ENCODE data around the gene PPP1R13L.
A peak's percentile ranks its signal among the peaks of the same experiment; 100 is the strongest.

PPP1R13L gene

GRCh38 chr19:45406226-45407090, 1.6 kb upstream of the PPP1R13L start, which contains the start of gene POLR1G:
POLR1G (plus strand) TSS chr19:45406644; CDS start chr19:45406697, 53 bp downstream.
- peak; percentile 88 to 91 for DNase-seq
- no peak for TF ChIP-seq GATA1 (IDR thresholded peaks at IDR 0.05; ENCODE audit: low read depth, low read length)
- TF ChIP-seq POLR2A (IDR thresholded peaks at IDR 0.05; ENCODE audit: low read length): peak; percentile 26

- peak; percentile 88 to 90 for DNase-seq
- peak; percentile 16 for TF ChIP-seq POLR2A (IDR thresholded peaks at IDR 0.05; ENCODE audit: low read length)
- TF ChIP-seq GATA1 (IDR thresholded peaks at IDR 0.05; ENCODE audit: low read depth, low read length): no peak
Observed at GRCh38 chr19:45405435-45406225, 761 bp upstream of the PPP1R13L start.

DNA sequence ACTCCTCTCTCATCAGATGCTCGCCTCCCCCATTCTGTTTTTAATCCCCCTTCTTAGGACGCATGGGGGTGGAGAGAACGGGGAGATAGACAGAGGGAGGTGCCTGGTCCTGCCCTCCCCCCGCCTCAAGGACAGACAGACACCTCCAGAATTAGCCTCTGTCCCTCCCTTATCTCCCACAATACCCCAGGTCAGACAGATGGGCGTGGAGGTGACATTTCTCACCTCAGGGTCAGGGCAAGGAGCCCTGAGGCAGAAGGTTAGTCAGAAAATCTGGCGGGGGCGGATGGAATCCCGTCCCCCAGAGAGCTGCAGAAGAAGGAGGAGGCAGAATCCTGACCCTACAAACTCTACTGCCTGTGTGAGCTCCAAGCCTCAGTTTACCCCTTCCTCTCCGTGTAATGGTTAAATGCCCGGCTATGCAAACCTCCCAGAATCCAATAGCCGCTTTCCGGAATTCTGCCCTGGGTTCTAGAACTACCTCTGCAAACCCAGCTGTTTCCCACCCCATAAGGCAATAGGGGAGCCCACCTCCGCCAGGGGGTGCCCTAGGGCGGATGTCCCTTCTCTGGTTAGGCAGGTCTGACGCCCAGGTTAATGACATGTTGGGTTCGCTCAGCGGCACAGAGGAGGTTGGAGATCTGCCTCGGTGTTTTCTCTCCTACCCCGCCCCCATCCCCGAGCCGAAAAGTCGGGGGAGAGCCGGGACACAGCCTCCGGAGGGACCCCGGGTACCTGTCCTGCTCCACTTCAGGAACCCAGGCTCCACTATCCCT, 900 bp downstream of the PPP1R13L start:
- TF ChIP-seq GATA1 (IDR thresholded peaks at IDR 0.05; ENCODE audit: low read depth, low read length): no peak
- TF ChIP-seq POLR2A (IDR thresholded peaks at IDR 0.05; ENCODE audit: low read length): no peak

GRCh38 chr19:45403272-45403671, 1.6 kb downstream of the PPP1R13L start:
- TF ChIP-seq POLR2A (IDR thresholded peaks at IDR 0.05; ENCODE audit: low read length): no peak
- no peak for TF ChIP-seq GATA1 (IDR thresholded peaks at IDR 0.05; ENCODE audit: low read depth, low read length)
- no peak for DNase-seq

More for the DNA sequence above, 900 bp downstream of the PPP1R13L start:
- peak; percentile 69 to 74 for DNase-seq

DNA sequence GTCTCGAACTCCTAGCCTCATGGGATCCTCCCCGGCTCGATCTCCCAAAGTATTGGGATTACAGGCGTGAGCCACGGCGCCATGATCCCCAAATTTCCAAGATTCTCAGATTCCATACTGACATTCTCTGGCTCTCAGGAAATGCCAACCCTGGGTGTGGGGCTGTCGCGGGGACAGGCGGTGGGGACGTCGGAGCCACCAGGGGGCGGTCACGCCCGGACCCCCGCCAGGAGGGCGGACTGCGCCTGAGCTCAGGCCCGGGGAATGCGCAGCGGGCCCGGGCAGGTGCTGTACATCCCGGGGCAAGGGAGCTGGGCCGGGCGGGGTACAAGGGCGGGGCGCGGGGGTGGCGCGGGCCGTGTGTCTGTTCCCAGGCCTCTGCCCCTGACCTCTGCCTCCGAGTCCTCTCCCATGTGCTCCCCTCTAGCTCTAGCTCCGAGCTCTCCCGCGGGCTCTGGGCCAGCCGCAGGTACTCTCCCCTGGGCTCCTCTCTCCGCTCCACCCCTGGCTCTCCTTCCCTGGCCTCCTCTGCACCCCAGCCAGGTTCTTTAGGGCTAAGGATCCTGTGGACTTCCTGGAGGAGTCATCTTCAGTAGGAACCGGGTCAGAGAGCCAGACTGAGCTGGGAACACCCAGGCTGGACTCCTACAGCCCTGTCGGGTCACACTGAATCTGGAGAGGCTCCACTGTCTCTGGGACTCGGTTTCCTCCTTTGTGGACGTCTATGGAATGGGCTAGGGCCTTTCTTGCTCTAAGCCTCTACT, 2.4 kb downstream of the PPP1R13L start:
- TF ChIP-seq POLR2A (IDR thresholded peaks at IDR 0.05; ENCODE audit: low read length) (no peak), GATA1 (IDR thresholded peaks at IDR 0.05; ENCODE audit: low read depth, low read length) (no peak)
- DNase-seq: peak; percentile 54 to 66

- no peak for TF ChIP-seq POLR2A (IDR thresholded peaks at IDR 0.05; ENCODE audit: low read length)
- TF ChIP-seq GATA1 (IDR thresholded peaks at IDR 0.05; ENCODE audit: low read depth, low read length): no peak
- DNase-seq: no peak
Observed at GRCh38 chr19:45401815-45402214, 3.1 kb downstream of the PPP1R13L start.

- DNase-seq: no peak
- TF ChIP-seq GATA1 (IDR thresholded peaks at IDR 0.05; ENCODE audit: low read depth, low read length): no peak
- TF ChIP-seq POLR2A (IDR thresholded peaks at IDR 0.05; ENCODE audit: low read length): no peak
Observed at GRCh38 chr19:45400192-45400591, 4.7 kb downstream of the PPP1R13L start.

- no peak for DNase-seq
- no peak for TF ChIP-seq GATA1 (IDR thresholded peaks at IDR 0.05; ENCODE audit: low read depth, low read length)
- no peak for TF ChIP-seq POLR2A (IDR thresholded peaks at IDR 0.05; ENCODE audit: low read length)
Observed at GRCh38 chr19:45395821-45396617, 8.8 kb downstream of the PPP1R13L start.

DNA sequence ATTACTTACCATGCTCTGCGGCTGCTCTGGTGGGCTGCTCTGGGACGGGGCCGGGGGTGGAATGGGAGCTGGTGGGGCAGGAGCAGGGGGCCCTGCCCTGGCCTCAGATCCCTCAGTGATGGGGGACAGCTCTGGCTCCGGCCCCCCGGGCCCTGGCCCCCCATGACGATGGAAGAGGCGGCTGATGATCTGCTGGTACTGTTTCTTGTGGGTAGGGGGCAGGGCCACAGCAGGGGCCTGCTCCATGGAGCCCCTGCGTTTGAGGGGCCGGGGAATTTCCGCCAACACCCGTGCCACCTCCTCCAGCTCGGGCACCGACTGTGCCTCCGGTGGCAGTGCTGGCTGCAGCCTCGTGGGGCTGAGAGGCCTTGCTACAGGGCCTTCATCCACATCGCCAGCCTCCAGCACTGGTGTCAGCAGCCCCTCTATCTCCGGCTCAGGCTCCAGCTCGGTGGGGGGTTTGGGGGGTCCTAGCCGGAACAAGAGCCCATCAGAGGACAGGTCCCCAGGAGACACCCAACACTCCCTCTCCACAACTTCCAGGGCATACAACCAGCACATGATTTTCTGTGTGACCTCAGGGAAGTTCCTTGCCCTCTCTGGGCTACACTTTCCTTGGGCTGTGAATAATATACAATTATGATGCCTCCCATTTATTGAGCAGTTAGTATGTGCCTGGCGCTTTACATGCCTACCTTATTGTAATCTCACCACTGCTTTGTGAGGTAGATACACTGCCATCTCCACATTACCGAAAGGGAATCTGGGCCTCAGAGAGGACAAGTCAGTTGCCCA, 12.8 kb downstream of the PPP1R13L start:
- TF ChIP-seq POLR2A (IDR thresholded peaks at IDR 0.05; ENCODE audit: low read length): no peak
- no peak for TF ChIP-seq GATA1 (IDR thresholded peaks at IDR 0.05; ENCODE audit: low read depth, low read length)
- DNase-seq: no peak

- no peak for TF ChIP-seq POLR2A (IDR thresholded peaks at IDR 0.05; ENCODE audit: low read length)
- TF ChIP-seq GATA1 (IDR thresholded peaks at IDR 0.05; ENCODE audit: low read depth, low read length): no peak
- DNase-seq: no peak
Observed at GRCh38 chr19:45391346-45391745, 13.5 kb downstream of the PPP1R13L start.

DNA sequence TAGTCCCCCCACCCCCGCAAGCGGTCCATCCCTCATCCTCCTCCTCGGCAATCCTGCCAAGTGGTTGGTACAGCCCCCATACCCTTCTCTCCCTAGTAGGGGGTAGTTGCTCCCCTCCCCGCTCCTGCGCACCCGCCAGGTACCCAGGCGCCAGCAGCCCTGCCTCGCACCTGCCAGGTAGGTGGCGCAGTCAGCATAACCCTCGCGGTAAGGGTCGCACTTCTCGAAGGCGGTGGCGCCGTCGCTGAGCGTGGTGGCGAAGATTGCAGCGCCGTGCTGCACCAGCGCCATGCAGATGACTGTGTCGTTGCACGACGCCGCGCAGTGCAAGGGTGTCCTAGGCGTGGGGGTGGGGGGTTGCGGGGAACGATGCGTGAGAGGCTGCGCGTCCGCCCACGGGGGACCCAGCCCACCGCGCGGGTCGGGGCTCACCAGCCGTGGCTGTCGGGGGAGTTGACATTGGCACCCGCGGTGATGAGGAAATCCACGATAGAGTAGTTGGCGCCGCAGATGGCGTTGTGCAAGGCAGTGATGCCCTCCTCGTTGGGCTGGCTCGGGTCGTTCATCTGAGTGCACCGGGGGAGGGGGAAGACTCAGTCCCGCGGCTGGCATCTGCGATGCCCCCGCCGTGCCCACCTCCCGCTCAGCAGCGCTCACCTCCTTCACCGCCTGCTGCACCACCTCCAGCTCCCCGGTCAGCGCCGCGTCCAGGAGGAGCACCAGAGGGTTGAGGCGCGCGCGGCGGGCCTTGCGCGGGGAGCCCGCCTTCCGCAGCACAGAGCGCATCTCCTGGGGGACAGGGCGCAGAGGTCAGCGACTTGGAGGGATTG, 19.3 kb downstream of the PPP1R13L start:
- no peak for TF ChIP-seq POLR2A (IDR thresholded peaks at IDR 0.05; ENCODE audit: low read length)
- no peak for TF ChIP-seq GATA1 (IDR thresholded peaks at IDR 0.05; ENCODE audit: low read depth, low read length)
- DNase-seq: no peak

All from erythroblast (primary cell).